Astrocyte (in vitro differentiated cells and primary cell): ENCODE results near the gene DMAP1.

Source experiments
- CTCF ChIP-seq: IDR thresholded peaks from 2 replicates; pipeline ENCODE4 v1.5.1; 2011; ENCODE audit warnings: low read depth, mild to moderate bottlenecking, inconsistent platforms, low read length, moderate library complexity; ENCODE audit not compliant: insufficient read depth
- EZH2 ChIP-seq: IDR thresholded peaks from 2 replicates; pipeline ENCODE4 v1.6.1; 2012; ENCODE audit warnings: mild to moderate bottlenecking, low read length, inconsistent platforms; ENCODE audit not compliant: insufficient read depth

- TF ChIP-seq CTCF = no peak
- no peak for TF ChIP-seq EZH2
Observed at GRCh38 chr1:44218503-44219300, 5.4 kb downstream of the DMAP1 start.
